HL-60 (cell line): Measurements from ENCODE around the gene APOBEC3A.

Source experiments
- DNase-seq, 2 experiments: peaks; one replicate each; pipeline ENCODE4 v3.0.0-alpha.2; 2010 to 2020; ENCODE audit warnings: low read depth in 1 of 2, low spot score in 1 of 2
- H3K27ac ChIP-seq: fragments of 250-450 bp; sonication (Bioruptor Pico); replicated peaks from 2 replicates; pipeline ENCODE4 v1.5.1; 2020; ENCODE audit warnings: mild to moderate bottlenecking, moderate library complexity
- H3K27me3 ChIP-seq: fragments of 250-450 bp; sonication (Bioruptor Pico); 2 replicates; pipeline ENCODE4 v1.5.1; 2021; ENCODE audit warnings: mild to moderate bottlenecking, moderate library complexity; ENCODE audit not compliant: insufficient read depth, poor library complexity, severe bottlenecking
- H3K4me3 ChIP-seq: replicated peaks from 2 replicates; pipeline ENCODE4 v1.5.1; 2011; ENCODE audit warnings: mild to moderate bottlenecking, control low read depth, low read length; ENCODE audit not compliant: insufficient read depth
- CTCF ChIP-seq: IDR thresholded peaks from one replicate; pipeline ENCODE4 v1.5.1; 2011; ENCODE audit warnings: low read length, control low read depth, inconsistent platforms; ENCODE audit not compliant: insufficient read depth
- GABPA ChIP-seq: IDR thresholded peaks from 2 replicates; pipeline ENCODE4 v1.6.1; 2012; ENCODE audit warnings: low read depth
- POLR2AphosphoS5 ChIP-seq: IDR thresholded peaks from 2 replicates; pipeline ENCODE4 v1.6.1; 2012; ENCODE audit warnings: low read depth
- REST ChIP-seq: IDR thresholded peaks from 2 replicates; pipeline ENCODE4 v1.6.1; 2012; ENCODE audit warnings: low read depth; ENCODE audit not compliant: insufficient replicate concordance
- SPI1 ChIP-seq: IDR thresholded peaks from 2 replicates; pipeline ENCODE4 v1.6.1; 2012; ENCODE audit warnings: low read depth, mild to moderate bottlenecking, borderline replicate concordance

The APOBEC3A gene

GRCh38 chr22:38965614-38966379 lies 8.4 kb downstream of the APOBEC3A start:
- Histone ChIP-seq H3K4me3 (no peak overlapping the region), H3K27me3 (peaks cover 3% of the 10 kb centered on the region), H3K27ac (no peak overlapping the region)
- TF ChIP-seq CTCF (no peak), REST (no peak), POLR2AphosphoS5 (no peak), SPI1 (no peak), GABPA (no peak)
- no peak for DNase-seq

GRCh38 chr22:38966380-38966702 lies 8.9 kb downstream of the APOBEC3A start:
- Histone ChIP-seq H3K4me3 (no peak overlapping the region), H3K27ac (no peak overlapping the region), H3K27me3 (peaks cover 3% of the 10 kb centered on the region)
- no peak for TF ChIP-seq GABPA
- no peak for TF ChIP-seq REST
- TF ChIP-seq CTCF = no peak
- TF ChIP-seq SPI1 = no peak
- no peak for DNase-seq

- Histone ChIP-seq H3K27me3 (no peaks in the 10 kb centered on the region), H3K4me3 (no peak overlapping the region), H3K27ac (no peak overlapping the region)
- DNase-seq = no peak
- TF ChIP-seq SPI1 (no peak), GABPA (no peak), REST (no peak), CTCF (no peak), POLR2AphosphoS5 (no peak)
Observed at GRCh38 chr22:38966942-38967341, 9.5 kb downstream of the APOBEC3A start.
